ENCODE results near the gene NXN. TPM values are rescaled to one million over a fixed set of nuclear protein-coding genes. Genes with fewer than 3 reads are reported as not detected.
"Not testable (repeated sequence)": the region's sequence is repeated elsewhere in the genome, so short reads cannot be mapped to it uniquely, and the experiment has no call there.

NXN gene
- total RNA-seq, 4 donors from 2014 or later = 11.3 to 51.6 (median 31.8) TPM

DNA sequence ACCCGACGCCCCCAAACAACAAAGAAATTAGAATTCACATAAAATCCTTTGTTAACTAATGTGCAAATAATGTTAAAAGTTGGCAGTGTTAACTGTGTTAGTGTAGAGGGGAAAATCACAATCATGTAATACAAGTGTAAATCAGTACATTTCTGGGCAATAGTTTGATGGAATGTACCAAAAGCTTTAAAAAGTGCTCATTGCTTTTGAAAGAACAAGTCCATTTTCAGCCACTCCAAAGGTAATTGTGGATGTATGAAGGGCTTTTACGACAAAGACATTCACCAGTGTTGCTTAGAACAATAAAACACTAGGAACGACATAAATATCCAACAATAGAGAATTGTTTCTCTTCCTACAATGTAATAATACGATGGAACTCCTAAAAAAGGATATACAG is 206.6 kb downstream of the NXN start:
- intact Hi-C loops (cut with DNase I; ENCODE audit: low total_unique reads) = no loop called here
- no peak overlapping the region for H3K4me3 ChIP-seq (ENCODE audit: low read depth, poor library complexity, severe bottlenecking)
- TF ChIP-seq, protein P1, sequence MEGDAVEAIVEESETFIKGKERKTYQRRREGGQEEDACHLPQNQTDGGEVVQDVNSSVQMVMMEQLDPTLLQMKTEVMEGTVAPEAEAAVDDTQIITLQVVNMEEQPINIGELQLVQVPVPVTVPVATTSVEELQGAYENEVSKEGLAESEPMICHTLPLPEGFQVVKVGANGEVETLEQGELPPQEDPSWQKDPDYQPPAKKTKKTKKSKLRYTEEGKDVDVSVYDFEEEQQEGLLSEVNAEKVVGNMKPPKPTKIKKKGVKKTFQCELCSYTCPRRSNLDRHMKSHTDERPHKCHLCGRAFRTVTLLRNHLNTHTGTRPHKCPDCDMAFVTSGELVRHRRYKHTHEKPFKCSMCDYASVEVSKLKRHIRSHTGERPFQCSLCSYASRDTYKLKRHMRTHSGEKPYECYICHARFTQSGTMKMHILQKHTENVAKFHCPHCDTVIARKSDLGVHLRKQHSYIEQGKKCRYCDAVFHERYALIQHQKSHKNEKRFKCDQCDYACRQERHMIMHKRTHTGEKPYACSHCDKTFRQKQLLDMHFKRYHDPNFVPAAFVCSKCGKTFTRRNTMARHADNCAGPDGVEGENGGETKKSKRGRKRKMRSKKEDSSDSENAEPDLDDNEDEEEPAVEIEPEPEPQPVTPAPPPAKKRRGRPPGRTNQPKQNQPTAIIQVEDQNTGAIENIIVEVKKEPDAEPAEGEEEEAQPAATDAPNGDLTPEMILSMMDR (IDR thresholded peaks at IDR 0.05) = no peak
- TF ChIP-seq POLR2A (IDR thresholded peaks at IDR 0.05) = no peak
- 81 to 85% methylated on average over 5 of the region's 5 CpGs for WGBS, 2 donors
- DNase-seq (ENCODE audit: low spot score in 2 of 2) = no peak

DNA sequence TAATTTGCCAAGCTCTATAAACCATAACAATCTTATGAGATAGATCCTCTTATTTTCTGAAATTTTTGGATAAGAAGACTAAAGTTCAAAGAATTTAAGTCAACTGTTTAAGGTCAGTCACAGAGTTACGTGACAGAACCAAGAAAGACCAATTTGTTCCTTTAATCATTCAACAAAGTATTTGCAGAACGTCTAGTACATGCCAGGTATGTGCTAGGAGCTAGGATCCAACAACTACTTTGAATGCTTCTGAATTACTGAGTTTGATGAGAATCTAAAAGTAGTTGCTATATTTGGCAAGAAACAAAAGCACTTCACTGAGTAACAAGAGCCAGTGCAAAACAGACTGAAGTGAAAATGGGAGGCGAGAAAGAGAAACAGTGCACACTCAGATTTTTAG is 212.5 kb downstream of the NXN start:
- WGBS, 2 donors = 76 to 79% methylated on average over 3 of the region's 3 CpGs
- DNase-seq (ENCODE audit: low spot score in 2 of 2) = no peak
- TF ChIP-seq POLR2A (IDR thresholded peaks at IDR 0.05) = no peak
- TF ChIP-seq, protein P1 (IDR thresholded peaks at IDR 0.05) = no peak
- intact Hi-C loops (cut with DNase I; ENCODE audit: low total_unique reads) = no loop called here
- no peak overlapping the region for H3K4me3 ChIP-seq (ENCODE audit: low read depth, poor library complexity, severe bottlenecking)

DNA sequence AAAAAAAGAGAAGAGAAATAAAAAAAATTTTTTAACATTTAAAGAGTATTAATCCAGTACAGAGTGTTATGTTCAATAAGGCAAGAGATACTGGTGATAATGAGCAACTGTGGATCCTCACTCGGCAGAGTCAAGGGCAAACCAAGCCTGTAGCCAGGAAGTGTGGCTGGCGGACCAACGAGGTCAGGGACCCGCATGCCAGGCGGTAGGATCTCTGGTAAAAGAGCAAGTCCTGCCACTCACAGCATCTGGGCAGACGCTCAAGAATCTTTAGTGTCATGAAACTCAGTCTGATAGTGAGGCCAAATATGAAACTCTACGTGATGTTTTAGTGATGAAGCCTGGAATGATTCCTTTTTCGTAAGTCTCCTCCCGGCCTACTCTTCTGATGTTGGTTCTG is 219.2 kb downstream of the NXN start:
- 81 to 88% methylated on average over 9 of the region's 9 CpGs for whole genome bisulfite sequencing, 2 donors
- no peak for TF ChIP-seq POLR2A (IDR thresholded peaks at IDR 0.05)
- TF ChIP-seq, protein P1 (IDR thresholded peaks at IDR 0.05) = no peak
- intact Hi-C loops (cut with DNase I; ENCODE audit: low total_unique reads) = no loop called here
- H3K4me3 ChIP-seq (ENCODE audit: low read depth, poor library complexity, severe bottlenecking) = no peak overlapping the region
- peak in 1 of 2 donors; percentile 64 for DNase-seq (ENCODE audit: low spot score in 2 of 2)

DNA sequence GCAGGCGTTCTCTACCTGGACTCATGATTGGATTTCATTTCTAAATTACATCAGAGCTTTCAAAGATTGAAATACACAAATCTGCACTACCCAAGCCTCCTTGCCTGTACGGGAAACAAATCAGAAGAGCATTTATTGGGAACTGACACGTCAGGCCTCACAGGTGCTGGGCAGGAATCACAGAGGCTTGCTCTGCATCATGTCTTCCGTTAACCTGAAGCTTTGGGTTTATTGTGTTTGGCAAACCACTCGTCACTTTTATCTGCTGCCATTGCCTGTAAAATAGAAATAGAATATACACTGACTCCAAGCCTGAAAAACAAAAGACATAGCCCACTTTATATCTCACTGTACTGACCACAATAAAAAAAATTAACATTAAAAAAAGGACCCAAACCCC is 219.6 kb downstream of the NXN start:
- WGBS, 2 donors = 92 to 93% methylated on average over 5 of the region's 5 CpGs
- intact Hi-C loops (cut with DNase I; ENCODE audit: low total_unique reads) = no loop called here
- DNase-seq (ENCODE audit: low spot score in 2 of 2) = no peak
- H3K4me3 ChIP-seq (ENCODE audit: low read depth, poor library complexity, severe bottlenecking) = no peak overlapping the region
- no peak for TF ChIP-seq POLR2A (IDR thresholded peaks at IDR 0.05)
- TF ChIP-seq, protein P1 (IDR thresholded peaks at IDR 0.05) = no peak

DNA sequence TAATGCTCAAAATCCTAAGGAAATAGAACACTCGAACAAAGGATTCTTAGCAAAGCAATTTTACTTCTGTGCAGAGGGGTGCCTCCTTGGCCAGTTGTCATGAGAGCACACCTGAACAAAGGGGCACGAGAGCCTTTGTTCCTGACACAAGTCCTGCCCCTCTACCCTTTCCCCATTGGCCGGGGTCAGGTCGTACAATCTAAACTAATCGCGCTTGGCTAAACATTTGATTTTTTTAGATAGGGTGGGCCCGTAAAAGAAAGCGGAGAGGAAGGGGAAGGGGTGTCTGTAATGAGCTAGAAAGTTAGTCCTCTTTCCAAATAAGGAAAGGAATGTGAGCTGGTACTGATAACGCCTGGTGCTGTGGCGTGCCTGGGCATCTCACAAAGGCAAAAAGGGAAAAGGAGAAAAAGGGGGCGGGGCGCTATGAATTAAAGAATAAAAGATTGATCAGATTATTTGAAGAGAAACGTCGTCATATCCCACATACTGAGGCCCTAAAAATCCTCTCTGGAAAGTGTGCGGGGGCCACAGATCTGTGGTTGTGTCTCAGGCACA is 223.5 kb downstream of the NXN start:
- intact Hi-C loops (cut with DNase I; ENCODE audit: low total_unique reads); H3K4me3 ChIP-seq (ENCODE audit: low read depth, poor library complexity, severe bottlenecking); DNase-seq (ENCODE audit: low spot score in 2 of 2): not testable (repeated sequence)
- WGBS, 2 donors = 48 to 57% methylated on average over 15 of the region's 15 CpGs

DNA sequence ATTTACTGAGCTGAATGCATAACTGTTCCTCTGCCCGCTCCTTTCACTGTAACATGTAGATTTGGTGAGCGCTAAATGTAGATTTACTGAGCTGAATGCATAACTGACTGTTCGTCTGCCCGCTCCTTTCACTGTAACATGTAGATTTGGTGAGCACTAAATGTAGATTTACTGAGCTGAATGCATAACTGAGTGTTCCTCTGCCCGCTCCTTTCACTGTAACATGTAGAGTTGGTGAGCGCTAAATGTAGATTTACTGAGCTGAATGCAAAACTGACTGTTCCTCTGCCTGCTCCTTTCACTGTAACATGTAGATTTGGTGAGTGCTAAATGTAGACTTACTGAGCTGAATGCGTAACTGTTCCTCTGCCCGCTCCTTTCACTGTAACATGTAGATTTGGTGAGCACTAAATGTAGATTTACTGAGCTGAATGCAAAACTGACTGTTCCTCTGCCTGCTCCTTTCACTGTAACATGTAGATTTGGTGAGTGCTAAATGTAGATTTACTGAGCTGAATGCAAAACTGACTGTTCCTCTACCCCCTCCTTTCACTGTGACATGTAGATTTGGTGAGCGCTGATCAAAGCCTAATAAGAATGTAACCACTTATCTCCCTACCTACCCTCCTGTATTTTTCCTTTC is 224.1 kb downstream of the NXN start:
- intact Hi-C loops (cut with DNase I; ENCODE audit: low total_unique reads); DNase-seq (ENCODE audit: low spot score in 2 of 2); H3K4me3 ChIP-seq (ENCODE audit: low read depth, poor library complexity, severe bottlenecking): not testable (repeated sequence)
- 89 to 95% methylated on average over 9 of the region's 9 CpGs for WGBS, 2 donors

DNA sequence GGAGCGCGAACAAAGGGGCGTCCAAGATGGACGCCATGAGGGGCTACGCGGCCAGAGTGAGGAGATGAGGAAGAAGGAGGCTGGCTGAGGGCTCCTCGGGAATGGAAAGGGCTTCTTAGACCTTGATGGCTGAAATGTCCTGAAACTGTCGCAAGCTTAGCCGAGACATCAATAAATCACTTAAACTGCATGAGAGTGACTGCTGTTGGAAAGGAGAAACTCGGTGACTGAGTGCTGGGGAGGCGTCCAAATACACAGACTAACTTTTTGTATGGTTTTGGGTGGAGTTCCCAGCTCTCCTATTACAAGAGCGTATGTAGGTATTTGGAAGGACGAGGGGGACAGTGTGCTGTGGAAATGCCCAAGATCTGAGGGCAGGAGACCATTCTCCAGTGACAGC is 226.2 kb downstream of the NXN start:
- intact Hi-C loops (cut with DNase I; ENCODE audit: low total_unique reads) = loop anchor here (5.0 kb wide), 1 partner anchor 341 kb away; a partner anchor contains a TSS
- no peak for TF ChIP-seq POLR2A (IDR thresholded peaks at IDR 0.05)
- TF ChIP-seq, protein P1 (IDR thresholded peaks at IDR 0.05) = no peak
- WGBS, 2 donors = 58 to 62% methylated on average over 13 of the region's 13 CpGs
- no peak overlapping the region for H3K4me3 ChIP-seq (ENCODE audit: low read depth, poor library complexity, severe bottlenecking)
- no peak for DNase-seq (ENCODE audit: low spot score in 2 of 2)
